GM13977 (cell line): ENCODE results near the gene COTL1.
A peak's percentile ranks its signal among the peaks of the same experiment; 100 is the strongest.

Experiments used
- DNase-seq: peaks from one replicate; pipeline ENCODE4 v3.0.0; 2012; ENCODE audit warnings: low spot score
- CTCF ChIP-seq: IDR thresholded peaks from 2 replicates; pipeline ENCODE4 v1.5.1; 2012; ENCODE audit warnings: mild to moderate bottlenecking, control low read depth; ENCODE audit not compliant: insufficient read depth; ENCODE audit errors: extremely low read depth, missing control alignments
- in situ Hi-C: fragments of 300-500 bp; cut with MboI; formaldehyde crosslinking; loops from one replicate; pipeline ENCODE4 v1.12.0; 2022; ENCODE audit warnings: low sequenced_read_pairs, low pct_unique_long_range_greater_than_20kb, mixed read lengths, inconsistent platforms; ENCODE audit not compliant: unreplicated experiment

COTL1 gene

DNA sequence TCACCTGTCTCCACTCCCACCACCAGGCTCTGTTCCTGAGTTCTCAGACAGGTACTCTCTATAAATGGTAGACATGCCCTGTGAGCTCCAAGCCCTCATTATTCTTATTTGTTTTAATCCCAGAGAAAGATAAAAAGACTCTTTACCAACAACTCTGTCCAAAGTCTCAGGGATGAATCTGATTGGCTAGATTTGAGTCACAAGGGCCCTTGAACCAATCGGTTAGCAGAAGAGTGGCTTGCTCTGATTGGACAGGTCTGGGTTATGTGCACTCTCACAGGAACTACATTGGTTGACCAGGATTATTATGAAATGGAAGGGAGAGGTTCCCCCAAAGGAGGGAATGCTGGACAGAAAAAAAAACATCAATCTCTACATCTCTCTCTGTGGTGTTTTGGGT lies 7.5 kb downstream of the COTL1 start:
- no peak for DNase-seq
- in situ Hi-C loops: no loop called here
- no peak for TF ChIP-seq CTCF

DNA sequence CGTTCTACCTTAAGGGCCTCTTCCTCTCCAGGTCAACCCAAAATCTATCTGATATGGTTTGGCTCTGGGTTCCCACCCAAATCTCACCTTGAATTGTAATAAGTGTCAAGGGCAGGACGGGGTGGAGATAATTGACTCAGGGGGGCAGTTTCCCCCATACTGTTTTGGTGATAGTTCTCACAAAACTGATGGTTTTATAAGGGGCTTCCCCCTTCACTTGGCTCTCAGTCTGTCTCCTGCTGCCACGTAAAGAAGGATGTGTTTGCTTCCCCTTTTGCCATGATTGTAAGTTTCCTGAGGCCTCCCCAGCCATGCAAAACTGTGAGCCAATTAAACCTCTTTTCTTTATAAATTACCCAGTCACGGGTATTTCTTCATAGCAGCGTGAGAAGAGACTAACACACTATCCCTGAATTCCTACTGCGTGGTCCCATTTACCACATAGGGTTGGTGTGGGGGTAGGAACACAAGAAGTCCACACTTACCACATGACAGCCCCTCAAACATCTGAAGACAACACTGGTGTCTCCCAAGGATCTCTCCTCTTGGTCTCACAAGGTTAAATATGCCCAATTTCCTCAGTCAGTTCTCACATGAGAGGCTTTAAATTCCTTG lies 8.2 kb downstream of the COTL1 start:
- in situ Hi-C loops: no loop called here
- TF ChIP-seq CTCF: no peak

GRCh38 chr16:84608282-84608681 lies 9.6 kb downstream of the COTL1 start:
- no peak for DNase-seq
- in situ Hi-C loops: no loop called here

More for the DNA sequence above, 8.2 kb downstream of the COTL1 start:
- no peak for DNase-seq

GRCh38 chr16:84607694-84608093 lies 10.2 kb downstream of the COTL1 start:
- in situ Hi-C loops: no loop called here
- peak; percentile 73 for DNase-seq

More at GRCh38 chr16:84608282-84608681, 9.6 kb downstream of the COTL1 start:
- no peak for TF ChIP-seq CTCF

DNA sequence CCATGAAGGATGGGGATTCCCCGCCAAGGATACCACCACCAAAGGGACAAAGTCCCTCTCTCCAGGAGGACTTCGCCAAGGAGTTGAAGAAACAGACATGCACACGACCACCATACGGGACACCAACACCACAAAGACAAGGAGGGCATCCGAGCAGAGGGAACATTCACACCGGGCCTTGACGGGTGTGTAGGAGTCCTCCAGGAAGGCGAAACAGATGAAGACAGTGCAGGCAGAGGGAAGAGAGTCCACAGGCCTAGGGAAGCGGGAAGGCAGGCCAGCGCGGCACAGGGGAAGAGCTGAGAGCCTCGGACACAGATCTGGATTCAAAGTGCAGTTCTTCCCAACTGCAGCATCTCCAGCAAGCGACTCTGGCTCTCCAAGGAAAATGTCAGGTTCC lies 10.8 kb downstream of the COTL1 start:
- no peak for TF ChIP-seq CTCF
- DNase-seq: no peak

More at GRCh38 chr16:84607694-84608093, 10.2 kb downstream of the COTL1 start:
- no peak for TF ChIP-seq CTCF

DNA sequence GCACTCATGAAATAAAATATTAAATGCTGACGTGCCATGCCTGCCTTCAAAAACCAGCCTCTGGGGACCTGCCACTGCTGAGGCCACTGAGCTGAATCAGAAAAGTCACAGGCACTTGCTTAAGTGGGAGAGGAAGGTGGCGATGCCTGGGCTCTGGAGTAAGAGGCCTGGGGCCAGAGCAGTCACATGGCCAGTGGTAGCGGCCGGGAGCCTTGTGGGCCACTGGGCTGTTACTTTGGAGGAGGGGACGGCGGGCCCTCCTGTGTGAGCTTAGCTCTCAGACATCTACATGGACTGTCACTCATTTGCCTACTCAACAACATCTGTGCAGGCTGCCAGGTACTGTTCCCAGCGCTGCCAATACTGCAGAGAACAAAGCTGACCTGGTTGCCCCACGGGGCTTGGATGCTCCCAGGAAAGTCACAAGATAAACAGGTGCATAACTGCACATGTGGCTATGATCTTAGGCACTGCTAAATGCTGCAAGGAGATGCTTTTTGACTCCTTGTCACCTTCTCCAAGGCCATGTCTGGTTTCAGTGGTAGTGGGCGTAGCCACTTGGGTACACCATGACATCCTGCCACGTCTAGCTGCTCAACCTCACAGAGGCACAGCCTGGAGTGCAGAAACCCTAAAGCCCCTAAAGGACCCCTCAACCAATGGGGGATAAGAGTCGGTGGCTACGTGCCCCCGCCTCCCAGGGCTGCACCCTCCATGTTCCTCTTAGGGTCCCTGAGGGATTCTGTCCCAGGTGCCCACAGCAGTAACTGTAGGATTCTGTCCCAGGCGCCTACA lies 11.6 kb downstream of the COTL1 start:
- no peak for DNase-seq
- TF ChIP-seq CTCF: no peak
- in situ Hi-C loops: no loop called here

More for the DNA sequence above, 10.8 kb downstream of the COTL1 start:
- in situ Hi-C loops: no loop called here
